ENCODE results near the gene MARF1. TPM values are rescaled to one million over a fixed set of nuclear protein-coding genes. Genes with fewer than 3 reads are reported as not detected.

The MARF1 gene
- total and polyA plus RNA-seq, 2 of the 8 experiments (the other 6 are each of a cell fraction or from before 2014, with no cell fraction given), result 5.6 to 31.4 TPM

- Histone ChIP-seq H3K4me1 (replicated peaks in 1 of 4; ENCODE audit: control insufficient read depth in 3 of 4, insufficient read depth in 4 of 4, low read length in 3 of 4) (no peaks in the 10 kb centered on the region), H2AK5ac (ENCODE audit: low read depth, low read length) (no peak overlapping the region), H2BK15ac (ENCODE audit: low read length) (no peak overlapping the region), H3K4me3 (ENCODE audit: extremely low read depth in 1 of 4, insufficient read depth in 2 of 4, low read depth in 3 of 4, low read length in 4 of 4) (no peak overlapping the region), H3K36me3 (ENCODE audit: control insufficient read depth in 2 of 4, insufficient read depth in 4 of 4, low read length in 3 of 4) (peaks cover 7 to 58% (median 48%) of the 10 kb centered on the region in 4 experiments; a peak in 7 of 8 replicates), H2BK12ac (ENCODE audit: low read depth, low read length) (no peak overlapping the region), H2AFZ (ENCODE audit: low read length) (no peak overlapping the region), H3K79me2 (ENCODE audit: control insufficient read depth in 1 of 2, insufficient read depth in 2 of 2, low read length in 2 of 2) (no peaks in the 10 kb centered on the region), H3K79me1 (ENCODE audit: low read depth, low read length) (no peaks in the 10 kb centered on the region), H4K5ac (ENCODE audit: insufficient read length, low read depth, low read length) (no peak overlapping the region), H2BK20ac (ENCODE audit: low read length) (no peak overlapping the region), H3K23me2 (ENCODE audit: low read depth, low read length) (no peaks in the 10 kb centered on the region), H3K18ac (ENCODE audit: extremely low read depth, low read length) (no peak overlapping the region), H4K20me1 (replicated peaks in 1 of 2; ENCODE audit: control insufficient read depth in 1 of 2, insufficient read depth in 2 of 2, low read length in 2 of 2) (peaks cover 2 to 3% of the 10 kb centered on the region in 2 experiments), H3K4me2 (ENCODE audit: insufficient read depth in 1 of 2, low read depth in 2 of 2, low read length in 2 of 2) (no peak overlapping the region), H4K91ac (replicated peaks; ENCODE audit: insufficient read length, low read length) (no peak overlapping the region), H3K27ac (ENCODE audit: low read depth, low read length) (no peak overlapping the region), H2BK5ac (ENCODE audit: low read depth, low read length) (no peak overlapping the region), H4K8ac (ENCODE audit: extremely low read depth, insufficient read depth, low read length) (no peak overlapping the region), H3K9ac (replicated peaks in 1 of 4; ENCODE audit: extremely low read depth in 1 of 4, low read depth in 3 of 4, low read length in 3 of 4) (no peak overlapping the region), H2BK120ac (replicated peaks; ENCODE audit: low read depth, low read length) (no peak overlapping the region), H3K4ac (replicated peaks; ENCODE audit: insufficient read length, low read depth, low read length) (no peak overlapping the region), H3K23ac (ENCODE audit: insufficient read length) (no peak overlapping the region), H3K9me3 (ENCODE audit: insufficient read depth in 2 of 2, low read depth in 1 of 2, low read length in 1 of 2) (no peaks in the 10 kb centered on the region), H3K27me3 (replicated peaks in 1 of 4; ENCODE audit: control insufficient read depth in 3 of 4, extremely low read depth in 1 of 4, insufficient read depth in 3 of 4, low read length in 3 of 4) (no peaks in the 10 kb centered on the region), H3K56ac (replicated peaks; ENCODE audit: insufficient read length, low read depth, low read length) (no peak overlapping the region), H3K14ac (ENCODE audit: insufficient read length) (no peak overlapping the region)
- DNase-seq (ENCODE audit: low read depth in 1 of 2, low spot score in 2 of 2), result no peak
- CTCF ChIA-PET (ENCODE audit: partially characterized antibody), result no interaction called here
- 91% methylated on average over 11 of the region's 11 CpGs; no CpG with 5 or more reads in 1 of the 2 experiments for WGBS, 2 experiments (ENCODE audit: extremely low coverage in 1 of 2, insufficient coverage in 1 of 2, insufficient read length in 1 of 2, insufficient replicate concordance in 2 of 2, low coverage in 1 of 2, low lambda C conversion rate in 2 of 2, missing lambda C conversion rate in 1 of 2)
- FAIRE-seq, result no peak
- POLR2A ChIA-PET (ENCODE audit: partially characterized antibody), result interaction anchor here (0.6 kb wide), 1 partner anchor 1007 kb away, joined by 3 read pairs; no protein-coding TSS in a partner anchor
- TF ChIP-seq CTCF (IDR thresholded peaks at IDR 0.05; ENCODE audit: control extremely low read depth in 1 of 3, insufficient read depth in 1 of 3, low read depth in 1 of 3, low read length in 3 of 3) (no peak), SUZ12 (IDR thresholded peaks at IDR 0.05; ENCODE audit: low read length) (no peak), MAFK (IDR thresholded peaks at IDR 0.05; ENCODE audit: low read depth, low read length) (no peak), PHF8 (conservative IDR thresholded peaks at IDR 0.05; ENCODE audit: low read depth, low read length) (no peak), RNF2 (IDR thresholded peaks at IDR 0.05; ENCODE audit: borderline replicate concordance, low read depth, low read length, missing control alignments, poor library complexity, severe bottlenecking) (no peak), NRF1 (IDR thresholded peaks at IDR 0.05; ENCODE audit: low read depth, low read length) (no peak), SP1 (IDR thresholded peaks at IDR 0.05; ENCODE audit: low read depth, low read length) (no peak), TBP (IDR thresholded peaks at IDR 0.05; ENCODE audit: low read depth, low read length) (no peak), ASH2L (IDR thresholded peaks at IDR 0.05; ENCODE audit: low read length) (no peak), FOSL1 (IDR thresholded peaks at IDR 0.05; ENCODE audit: insufficient read depth, low read depth, low read length) (no peak)
Measured at GRCh38 chr16:15616475-15617165, 26.3 kb downstream of the MARF1 start.

Data from H1 (cell line).